HG03378 (cell line): ENCODE measurements around the gene PIK3R4.

Experiments
- ATAC-seq: cut with Tn5 transposase; IDR thresholded peaks from one replicate; pipeline ENCODE4 v1.9.1; 2021; ENCODE audit warnings: mild to moderate bottlenecking, moderate library complexity; ENCODE audit not compliant: unreplicated experiment

PIK3R4 gene

GRCh38 chr3:130692455-130692854, 54.2 kb downstream of the PIK3R4 start:
- ATAC-seq, result no peak

GRCh38 chr3:130688697-130689470, 57.7 kb downstream of the PIK3R4 start:
- no peak for ATAC-seq

GRCh38 chr3:130688015-130688688, 58.5 kb downstream of the PIK3R4 start:
- ATAC-seq, result peak; percentile 48

GRCh38 chr3:130687327-130687726, 59.3 kb downstream of the PIK3R4 start:
- no peak for ATAC-seq

DNA sequence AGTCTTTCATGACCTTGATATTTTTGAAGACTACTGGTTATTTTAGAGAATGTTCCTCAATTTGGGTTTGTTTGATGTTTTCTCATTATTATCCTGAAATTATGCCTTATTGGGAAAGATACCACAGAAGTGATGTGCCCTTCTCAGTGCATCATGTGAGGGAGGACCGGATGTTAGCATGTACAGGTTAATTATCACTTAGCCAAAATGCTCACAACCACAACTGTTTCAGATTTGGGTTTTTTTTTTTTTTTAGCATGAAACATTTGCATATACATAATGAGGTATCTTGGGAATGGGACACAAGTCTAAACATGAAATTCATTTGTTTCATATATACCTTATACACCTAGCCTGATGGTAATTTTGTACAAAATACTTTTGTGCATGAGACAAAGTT, 59.8 kb downstream of the PIK3R4 start:
- no peak for ATAC-seq

DNA sequence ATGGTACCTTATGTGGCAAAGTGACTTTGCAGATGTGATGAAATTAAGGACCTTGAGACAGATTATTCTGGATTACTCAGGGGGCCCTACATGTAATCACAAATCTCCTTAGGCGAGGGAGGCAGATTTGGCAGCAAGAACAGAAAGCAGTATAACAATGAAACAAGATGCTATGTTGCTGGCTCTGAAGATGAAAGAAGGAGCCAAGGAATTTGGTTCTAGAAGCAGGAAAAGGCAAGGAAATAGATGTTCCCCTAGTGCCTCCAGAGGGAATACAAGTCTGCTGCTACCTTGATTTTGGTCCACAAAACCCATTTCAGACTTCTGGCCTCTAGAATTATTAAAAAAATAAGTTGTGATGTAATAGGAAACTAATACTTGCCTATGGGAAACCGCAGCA, 64.5 kb downstream of the PIK3R4 start:
- no peak for ATAC-seq

DNA sequence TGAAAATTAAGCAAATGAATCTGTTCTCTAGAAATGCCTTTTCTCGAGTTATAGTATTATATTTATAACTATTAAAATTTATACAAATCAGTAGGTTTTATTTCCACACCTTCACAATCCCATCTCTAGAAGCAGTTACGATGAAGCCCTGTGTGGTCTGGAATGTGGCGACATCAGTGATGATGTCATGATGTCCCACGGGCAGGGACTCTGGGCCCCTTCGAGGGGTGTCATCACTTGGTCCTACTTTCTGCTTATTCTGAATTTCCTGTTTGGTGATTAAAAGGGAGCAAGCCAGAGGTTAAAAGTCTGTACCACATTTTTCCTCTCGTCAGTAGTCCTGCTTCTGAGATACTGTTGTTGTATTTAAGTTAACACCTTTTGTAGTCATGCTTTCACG, 67.4 kb downstream of the PIK3R4 start:
- ATAC-seq, result no peak

DNA sequence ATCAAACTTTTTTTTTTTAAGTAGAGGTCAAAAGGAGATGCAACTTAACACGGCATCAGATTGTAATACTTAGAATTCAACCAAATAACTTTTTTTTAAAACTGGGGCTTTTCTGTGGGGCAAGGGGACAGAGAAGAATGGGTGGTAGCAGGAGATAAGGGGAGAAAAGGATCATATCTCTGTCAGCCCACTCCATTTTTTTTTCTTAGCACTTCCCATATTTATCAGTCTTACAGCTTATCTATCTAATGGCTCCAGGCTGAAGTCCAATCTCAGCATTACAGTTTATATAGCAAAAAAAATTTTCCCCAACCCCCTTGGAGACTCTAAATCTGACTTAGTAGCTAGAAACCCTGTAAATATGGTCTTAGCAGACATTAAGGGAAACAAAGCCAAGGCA, 69.3 kb downstream of the PIK3R4 start:
- ATAC-seq, result no peak

DNA sequence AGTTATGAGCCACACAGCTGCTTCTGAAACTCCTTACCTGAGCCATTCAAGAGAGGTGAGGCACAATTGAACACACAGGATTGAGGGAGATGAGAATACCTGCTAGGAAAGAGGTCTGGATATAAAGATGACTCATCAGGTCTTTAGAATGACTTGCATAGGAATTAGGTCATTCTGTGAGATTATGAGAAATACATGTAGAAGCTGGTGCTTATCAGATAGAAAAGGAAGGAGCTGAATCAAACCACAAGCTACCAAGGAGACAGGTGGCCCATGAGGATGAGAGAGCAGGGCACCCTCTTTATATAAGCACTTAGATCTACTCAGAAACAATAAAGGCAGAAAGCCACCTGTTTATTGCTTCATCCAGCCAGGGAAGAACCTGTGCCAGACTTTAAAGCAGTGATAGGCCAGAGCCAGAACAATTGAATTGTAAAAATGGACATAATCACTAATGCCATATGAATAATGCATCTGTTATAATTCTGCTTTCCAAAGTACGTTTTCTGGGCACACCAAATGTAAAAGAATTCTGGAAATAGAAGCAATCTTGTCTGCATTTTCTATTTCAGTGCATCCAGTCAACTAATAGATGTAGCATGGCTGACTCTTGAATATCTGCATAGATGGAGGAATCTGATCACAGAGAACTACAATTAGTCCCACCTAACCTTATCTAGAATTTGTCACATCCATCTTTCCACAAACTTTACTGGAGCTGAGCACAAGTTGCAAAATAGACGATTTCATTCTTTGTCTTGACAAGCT, 74.9 kb downstream of the PIK3R4 start:
- ATAC-seq, result no peak

GRCh38 chr3:130669740-130670139, 76.9 kb downstream of the PIK3R4 start:
- no peak for ATAC-seq

DNA sequence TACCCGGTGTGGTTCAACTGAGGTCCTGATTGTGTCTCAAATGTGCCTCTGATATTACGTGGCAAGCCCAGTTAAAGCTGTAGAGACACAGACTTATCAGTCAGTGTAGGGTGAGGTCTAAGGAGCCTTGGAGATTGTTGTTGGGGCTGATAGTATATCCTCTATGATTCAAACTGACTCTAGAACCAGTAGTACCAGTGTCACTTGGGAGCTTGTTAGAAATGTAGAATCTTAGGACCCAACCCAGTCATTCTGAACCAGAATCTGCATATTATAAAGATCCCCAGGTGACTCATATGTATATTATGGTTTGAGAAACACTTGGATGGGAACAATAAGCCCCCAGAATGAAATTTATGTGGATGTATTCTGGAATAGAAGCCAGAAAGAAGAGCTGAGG, 83.5 kb downstream of the PIK3R4 start:
- no peak for ATAC-seq

DNA sequence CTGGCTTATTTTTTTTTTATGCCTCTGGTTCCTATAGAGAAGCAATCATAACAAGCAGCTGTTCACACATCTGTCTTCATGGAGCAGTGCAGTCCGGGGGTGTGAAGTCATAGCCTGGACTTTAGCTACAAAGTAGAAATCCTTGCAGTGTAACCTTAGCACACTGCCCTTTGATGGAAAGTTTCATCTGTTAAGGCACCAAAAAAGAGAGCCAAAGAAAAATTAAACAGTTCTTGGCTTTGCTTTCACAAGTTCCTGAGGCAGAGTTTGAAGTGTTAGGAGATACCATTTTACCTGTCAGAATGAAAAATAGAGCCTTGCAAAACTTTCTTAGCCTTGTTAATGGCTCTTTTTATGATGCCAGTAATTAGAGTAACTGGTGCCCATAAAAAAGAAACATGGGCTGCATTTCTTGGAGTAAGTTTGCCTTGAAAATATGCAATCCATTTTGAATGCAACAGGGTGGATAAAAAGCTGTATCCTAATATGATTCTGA, 84.1 kb downstream of the PIK3R4 start:
- ATAC-seq, result no peak

GRCh38 chr3:130661140-130661891, 85.3 kb downstream of the PIK3R4 start:
- no peak for ATAC-seq

DNA sequence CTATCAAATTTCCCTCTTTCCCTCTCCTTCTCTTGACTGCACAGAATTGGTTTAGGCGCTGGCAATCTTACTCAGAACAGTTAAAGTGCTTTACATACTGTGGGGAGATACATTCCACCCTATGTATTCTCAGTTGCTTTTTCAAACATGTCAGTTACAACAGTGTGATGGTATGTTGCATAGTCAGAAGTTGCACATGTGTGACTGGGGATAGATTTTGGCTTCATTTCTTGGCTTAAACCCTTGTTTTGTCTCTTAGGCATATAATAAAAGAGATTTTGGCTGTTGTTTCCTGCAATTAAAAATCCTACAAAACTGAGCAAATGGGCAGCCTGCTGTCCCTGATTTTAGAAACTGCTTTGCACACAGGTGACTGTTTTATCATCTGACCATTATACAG, 86.7 kb downstream of the PIK3R4 start:
- ATAC-seq, result no peak

DNA sequence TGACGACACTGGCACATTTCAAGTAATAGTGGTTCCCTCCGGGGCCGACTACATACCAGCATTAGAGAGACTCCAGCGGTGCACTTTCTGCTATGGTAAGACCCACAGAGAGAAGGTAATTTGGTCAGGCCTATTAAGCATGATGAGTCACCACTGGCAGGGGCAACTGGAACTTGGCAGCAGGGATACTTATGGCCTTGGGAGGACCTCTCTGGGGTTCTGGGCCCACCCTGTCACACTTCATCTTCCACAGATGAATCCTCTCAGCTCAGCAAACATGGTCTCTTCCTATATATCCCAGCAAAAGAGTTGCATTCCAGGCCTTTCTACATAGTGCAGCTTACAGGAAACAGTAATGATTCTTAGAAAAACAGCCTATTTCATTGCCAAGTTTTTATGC, 88.0 kb downstream of the PIK3R4 start:
- no peak for ATAC-seq

GRCh38 chr3:130656627-130657026, 90.0 kb downstream of the PIK3R4 start:
- no peak for ATAC-seq

- no peak for ATAC-seq
Observed at GRCh38 chr3:130654921-130655320, 91.7 kb downstream of the PIK3R4 start.

GRCh38 chr3:130654091-130654490, 92.5 kb downstream of the PIK3R4 start:
- ATAC-seq, result no peak

- no peak for ATAC-seq
Observed at GRCh38 chr3:130649061-130649654, 97.5 kb downstream of the PIK3R4 start.

DNA sequence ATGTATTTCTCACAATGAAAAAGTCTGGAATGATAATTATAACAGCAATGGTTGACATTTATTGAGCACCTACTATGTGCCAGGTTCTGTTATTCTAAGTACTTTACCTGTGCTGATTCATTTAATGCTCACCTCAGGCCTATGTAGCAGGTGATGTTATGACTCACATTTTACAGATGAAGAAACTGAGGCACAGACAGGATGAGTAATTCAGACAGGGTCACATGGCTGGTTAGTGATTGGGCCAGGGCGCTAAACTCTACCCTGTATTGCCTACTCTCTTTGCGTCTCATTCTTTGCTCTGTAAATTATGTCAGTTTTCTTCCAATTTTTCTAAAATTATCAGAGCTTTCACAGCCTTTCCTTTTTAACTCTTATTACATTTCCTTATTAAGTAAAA, 98.3 kb downstream of the PIK3R4 start:
- ATAC-seq, result no peak

- no peak for ATAC-seq
Observed at GRCh38 chr3:130645261-130645660, 101.4 kb downstream of the PIK3R4 start.
